GM21526 (cell line): ENCODE measurements around the gene SOCS1.

Source experiments
- ATAC-seq: cut with Tn5 transposase; IDR thresholded peaks from one replicate; pipeline ENCODE4 v1.9.1; 2021; ENCODE audit warnings: moderate library complexity; ENCODE audit not compliant: unreplicated experiment, low FRiP score

Gene SOCS1

DNA sequence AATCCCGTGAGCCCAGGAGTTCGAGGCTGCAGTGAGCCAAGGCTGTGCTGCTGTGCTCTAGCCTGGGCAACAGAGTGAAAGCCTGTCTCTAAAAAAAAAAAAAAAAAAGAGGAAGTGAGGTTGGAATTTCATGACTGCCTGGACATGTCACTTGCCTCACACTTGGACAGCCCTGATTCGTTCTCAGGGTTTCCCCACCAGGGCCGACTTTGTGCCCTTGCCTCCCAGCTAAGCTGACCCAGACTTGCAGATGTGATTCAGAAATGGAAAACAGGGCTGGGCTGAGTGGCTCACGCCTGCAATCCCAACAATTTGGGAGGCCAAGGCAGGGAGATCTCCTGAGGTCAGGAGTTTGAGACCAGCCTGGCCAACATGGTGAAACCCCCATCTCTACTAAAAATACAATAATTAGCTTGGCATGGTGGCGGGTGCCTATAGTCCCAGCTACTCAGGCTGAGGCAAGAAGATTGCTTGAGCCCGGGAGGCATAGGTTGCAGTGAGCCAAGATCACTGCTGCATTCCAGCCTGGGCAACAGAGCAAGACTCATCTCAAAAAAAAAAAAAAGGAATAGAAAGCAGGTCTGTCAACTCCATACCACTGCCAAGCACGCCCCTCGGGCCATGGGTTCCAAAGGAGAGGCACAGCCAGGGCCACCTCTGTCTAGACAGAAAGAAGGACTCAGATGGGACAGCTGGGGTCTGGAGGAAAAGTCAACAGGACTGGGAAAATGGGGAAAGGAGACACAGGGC lies 46.9 kb downstream of the SOCS1 start:
- ATAC-seq, result no peak

DNA sequence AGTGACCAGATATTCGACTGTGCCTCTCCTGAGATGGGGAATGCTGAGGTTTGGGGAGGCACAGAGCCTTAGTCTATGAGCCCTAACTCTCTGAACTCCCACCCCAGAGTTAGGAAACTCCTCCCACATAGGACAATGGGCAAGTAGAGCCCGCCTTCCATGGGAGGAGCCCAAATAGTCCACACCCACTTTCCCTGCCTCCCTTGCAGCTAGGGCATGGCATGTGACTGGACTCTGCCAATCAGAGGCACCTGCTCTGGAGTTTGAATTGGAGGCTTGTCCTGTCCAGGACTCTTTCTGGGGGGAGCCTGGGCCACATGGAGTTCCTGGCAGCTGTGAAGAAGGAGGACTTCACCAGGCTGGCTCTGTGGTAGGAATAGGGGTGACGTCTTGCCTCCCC lies 48.4 kb downstream of the SOCS1 start:
- ATAC-seq, result no peak

DNA sequence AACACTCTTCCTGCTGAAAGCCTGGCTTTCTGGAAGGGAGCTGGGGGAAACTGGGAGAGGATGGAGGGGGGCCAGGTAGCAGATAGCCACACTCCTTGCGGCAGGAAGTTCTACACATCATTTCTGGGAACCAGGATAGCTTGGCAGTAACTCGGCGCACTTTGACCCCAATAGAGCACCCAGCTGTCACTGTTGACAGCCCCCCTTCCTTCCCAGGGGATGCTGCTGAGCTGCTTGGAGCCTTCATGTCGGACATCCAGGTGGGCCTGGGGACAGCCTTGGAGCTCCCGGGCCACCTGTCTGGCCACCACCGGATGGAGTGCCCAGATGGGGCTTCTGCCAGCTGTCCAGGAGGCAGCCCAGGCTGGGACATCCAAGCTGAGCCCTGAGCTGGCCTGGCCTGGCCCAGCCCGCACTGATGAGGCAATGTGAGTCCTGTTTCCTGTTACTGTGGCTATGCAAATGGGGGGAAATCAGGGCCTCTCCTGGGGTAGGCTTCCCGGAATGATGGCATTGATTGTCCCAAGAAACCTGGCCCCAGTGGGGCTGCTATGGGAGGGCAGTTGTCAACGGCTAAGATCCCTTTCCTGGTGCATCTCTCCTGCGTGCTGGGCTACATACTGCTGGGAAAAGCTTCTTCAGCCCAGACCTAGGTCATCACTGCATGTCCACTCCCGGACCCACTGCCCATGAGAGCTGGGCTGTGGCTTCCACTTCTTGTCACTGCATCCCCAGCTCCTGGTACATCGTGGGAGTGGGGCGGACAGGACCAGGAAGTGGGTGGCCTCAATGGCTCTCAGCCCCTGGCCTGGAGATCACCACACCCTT lies 50.0 kb downstream of the SOCS1 start:
- no peak for ATAC-seq

DNA sequence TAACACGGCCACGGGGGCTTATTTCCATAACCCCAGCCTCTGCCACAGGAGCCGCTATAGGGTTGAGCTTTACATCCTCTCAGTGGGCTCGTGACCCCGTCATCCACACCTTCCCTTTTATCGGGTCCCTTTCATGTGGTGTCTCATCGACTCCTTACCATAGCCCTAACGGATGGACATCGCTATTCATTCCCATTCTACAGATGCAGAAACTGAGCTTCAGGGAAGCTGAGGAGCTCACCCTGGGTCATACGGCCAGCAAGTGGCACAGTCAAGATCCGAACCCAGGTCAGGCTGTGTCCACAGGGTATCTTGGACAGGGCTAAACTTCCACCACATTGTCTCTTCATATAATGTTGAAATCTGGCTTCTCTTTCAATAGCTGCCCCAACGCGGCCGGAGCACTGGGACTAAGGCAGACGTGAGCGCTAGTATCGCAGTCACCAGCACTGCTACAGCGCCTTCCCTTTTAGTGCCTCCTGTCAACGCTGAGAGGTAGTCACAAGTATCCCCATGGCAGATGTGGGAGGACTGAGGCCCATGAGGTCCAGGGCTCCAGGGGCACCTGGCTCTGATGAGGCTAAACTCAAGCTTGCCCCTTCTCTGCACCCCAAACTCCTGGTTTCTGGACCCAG lies 50.8 kb downstream of the SOCS1 start:
- ATAC-seq, result no peak

DNA sequence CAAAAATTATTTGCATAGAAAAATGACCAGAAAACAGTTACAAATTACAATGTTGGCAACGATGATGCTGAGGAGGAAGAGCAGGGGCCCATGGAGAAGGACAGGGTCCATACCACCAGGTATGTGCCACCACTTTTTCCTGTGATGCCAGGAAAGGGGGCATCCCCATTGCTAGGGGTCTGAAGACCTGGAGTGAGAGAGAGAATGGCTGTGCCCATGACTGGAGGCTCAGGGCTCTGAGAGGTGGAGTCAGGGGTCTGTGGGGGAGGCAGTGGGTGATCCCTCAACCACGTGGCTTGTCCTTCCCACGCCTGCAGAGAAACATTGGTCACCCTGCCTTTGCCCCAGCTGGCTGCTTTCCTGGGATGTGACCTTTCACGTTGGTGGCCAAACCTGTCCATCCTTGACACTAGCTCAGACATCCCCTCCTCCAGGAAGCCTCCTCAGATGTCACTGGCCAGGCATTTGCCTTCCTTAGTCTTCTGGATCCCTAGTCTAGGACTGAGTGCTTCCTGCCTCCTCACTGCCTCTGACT lies 51.4 kb downstream of the SOCS1 start:
- no peak for ATAC-seq
